Sigmoid colon (tissue), 4 donors: ENCODE data around the gene ARRB1.

Experiments used
- CTCF ChIP-seq, 4 experiments: fragments of 450-650 bp in 3 of 4; fragments of 200-600 bp in 1 of 4; IDR thresholded peaks; one replicate each; pipeline ENCODE4 v1.5.1; 2016 to 2019; ENCODE audit warnings: antibody characterized with exemption in 4 of 4, mild to moderate bottlenecking in 3 of 4, moderate library complexity in 2 of 4
- POLR2A ChIP-seq, 2 donors: fragments of 450-650 bp; IDR thresholded peaks; one replicate each; pipeline ENCODE4 v1.6.1; 2016; ENCODE audit warnings: antibody characterized with exemption in 2 of 2, mild to moderate bottlenecking in 2 of 2, moderate library complexity in 2 of 2
- POLR2AphosphoS5 ChIP-seq, 4 donors: sonication (generic); formaldehyde crosslinking; IDR thresholded peaks; one replicate each; pipeline ENCODE4 v1.6.1; 2017; ENCODE audit warnings: antibody characterized with exemption in 4 of 4

GRCh38 chr11:75346912-75347647 is 4.4 kb downstream of the ARRB1 start:
- TF ChIP-seq CTCF (IDR thresholded peaks at IDR 0.05) (no peak), POLR2A (IDR thresholded peaks at IDR 0.05) (no peak), POLR2AphosphoS5 (IDR thresholded peaks at IDR 0.05) (no peak)
